NCI-H146 (cell line): ENCODE data around the gene AKAP13.
"Not testable (repeated sequence)": the region's sequence is repeated elsewhere in the genome, so short reads cannot be mapped to it uniquely, and the experiment has no call there.

Experiments
- DNase-seq: peaks from one replicate; lab custom pipeline; 2025; lab: John Stamatoyannopoulos, UW

Gene AKAP13

DNA sequence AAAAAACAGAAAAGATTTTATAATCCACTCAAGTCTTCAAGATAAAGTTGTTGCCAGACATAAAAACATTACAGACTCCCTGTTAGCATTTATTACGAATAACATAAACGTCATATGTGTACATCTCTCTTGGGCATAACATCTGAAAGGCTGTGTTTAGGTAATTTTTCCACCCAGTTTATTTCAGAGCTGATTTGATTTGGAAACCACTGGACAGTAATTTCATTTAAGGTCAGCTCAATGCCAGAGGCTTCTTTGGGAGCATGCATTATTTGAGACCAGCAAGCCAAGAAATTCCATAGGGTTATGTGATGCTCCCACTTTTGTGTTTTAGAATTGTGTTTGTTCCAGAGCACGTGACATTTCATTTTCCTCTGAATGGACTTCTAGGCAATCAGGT is 196.0 kb downstream of the AKAP13 start:
- DNase-seq, result no peak

DNA sequence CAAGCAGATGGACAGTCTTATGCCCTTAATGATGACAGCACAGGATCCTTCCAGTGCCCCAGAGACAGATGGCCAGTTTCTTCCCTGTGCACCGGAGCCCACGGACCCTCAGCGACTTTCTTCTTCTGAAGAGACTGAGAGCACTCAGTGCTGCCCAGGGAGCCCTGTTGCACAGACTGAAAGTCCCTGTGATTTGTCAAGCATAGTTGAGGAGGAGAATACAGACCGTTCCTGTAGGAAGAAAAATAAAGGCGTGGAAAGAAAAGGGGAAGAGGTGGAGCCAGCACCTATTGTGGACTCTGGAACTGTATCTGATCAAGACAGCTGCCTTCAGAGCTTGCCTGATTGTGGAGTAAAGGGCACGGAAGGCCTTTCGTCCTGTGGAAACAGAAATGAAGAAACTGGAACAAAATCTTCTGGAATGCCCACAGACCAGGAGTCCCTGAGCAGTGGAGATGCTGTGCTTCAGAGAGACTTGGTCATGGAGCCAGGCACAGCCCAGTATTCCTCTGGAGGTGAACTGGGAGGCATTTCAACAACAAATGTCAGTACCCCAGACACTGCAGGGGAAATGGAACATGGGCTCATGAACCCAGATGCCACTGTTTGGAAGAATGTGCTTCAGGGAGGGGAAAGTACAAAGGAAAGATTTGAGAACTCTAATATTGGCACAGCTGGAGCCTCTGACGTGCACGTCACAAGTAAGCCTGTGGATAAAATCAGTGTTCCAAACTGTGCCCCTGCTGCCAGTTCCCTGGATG is 198.7 kb downstream of the AKAP13 start:
- no peak for DNase-seq

GRCh38 chr15:85579957-85580694 is 199.7 kb downstream of the AKAP13 start:
- DNase-seq, result no peak

- DNase-seq, result no peak
These were observed 200.5 kb downstream of the AKAP13 start for GRCh38 chr15:85580879-85581278.

DNA sequence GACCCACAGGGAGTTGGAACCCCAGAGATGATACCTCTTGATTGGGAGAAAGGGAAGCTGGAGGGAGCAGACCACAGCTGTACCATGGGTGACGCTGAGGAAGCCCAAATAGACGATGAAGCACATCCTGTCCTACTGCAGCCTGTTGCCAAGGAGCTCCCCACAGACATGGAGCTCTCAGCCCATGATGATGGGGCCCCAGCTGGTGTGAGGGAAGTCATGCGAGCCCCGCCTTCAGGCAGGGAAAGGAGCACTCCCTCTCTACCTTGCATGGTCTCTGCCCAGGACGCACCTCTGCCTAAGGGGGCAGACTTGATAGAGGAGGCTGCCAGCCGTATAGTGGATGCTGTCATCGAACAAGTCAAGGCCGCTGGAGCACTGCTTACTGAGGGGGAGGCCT is 201.1 kb downstream of the AKAP13 start:
- DNase-seq, result no peak

GRCh38 chr15:85582131-85583079 is 202.0 kb downstream of the AKAP13 start:
- DNase-seq, result no peak

DNA sequence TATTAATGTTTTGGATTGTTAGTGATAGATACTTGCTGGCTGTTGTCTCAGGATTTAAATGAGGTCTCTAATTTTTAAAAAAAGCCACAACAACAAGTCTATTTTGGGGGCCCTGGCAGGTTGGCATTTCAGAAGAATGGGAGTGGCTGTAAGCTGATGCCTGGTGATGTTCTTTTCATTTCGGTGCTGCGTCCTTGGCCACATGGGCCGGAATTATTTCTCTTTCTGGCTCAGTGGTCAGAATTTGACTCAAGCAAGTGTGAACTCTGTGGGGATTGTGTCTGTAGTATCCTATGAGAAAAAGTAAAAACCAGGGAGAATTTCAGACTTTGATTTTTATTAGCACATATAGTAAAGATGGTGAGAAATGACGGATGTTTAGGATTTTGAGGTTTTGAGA is 203.0 kb downstream of the AKAP13 start:
- no peak for DNase-seq

- DNase-seq, result no peak
These were observed 203.6 kb downstream of the AKAP13 start for GRCh38 chr15:85583923-85584390.

DNA sequence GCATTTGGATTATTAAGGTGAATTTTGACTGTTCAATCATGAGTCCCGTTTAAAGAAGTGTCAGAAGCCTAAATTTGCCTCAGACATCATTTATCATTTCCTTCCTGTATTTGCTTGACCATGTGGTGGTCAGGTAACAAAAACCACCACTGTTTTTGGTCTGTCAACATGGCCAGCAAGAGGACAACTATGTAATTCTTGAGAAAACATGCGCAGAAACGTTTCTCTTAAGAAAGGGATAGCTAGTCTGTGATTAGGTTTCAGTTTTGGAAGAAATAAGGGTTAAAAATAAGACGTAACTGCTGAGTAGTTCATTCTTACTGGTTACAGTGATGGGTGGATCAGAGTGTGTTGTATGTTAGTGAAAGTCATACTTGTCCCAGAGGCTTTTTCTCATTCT is 204.5 kb downstream of the AKAP13 start:
- no peak for DNase-seq

DNA sequence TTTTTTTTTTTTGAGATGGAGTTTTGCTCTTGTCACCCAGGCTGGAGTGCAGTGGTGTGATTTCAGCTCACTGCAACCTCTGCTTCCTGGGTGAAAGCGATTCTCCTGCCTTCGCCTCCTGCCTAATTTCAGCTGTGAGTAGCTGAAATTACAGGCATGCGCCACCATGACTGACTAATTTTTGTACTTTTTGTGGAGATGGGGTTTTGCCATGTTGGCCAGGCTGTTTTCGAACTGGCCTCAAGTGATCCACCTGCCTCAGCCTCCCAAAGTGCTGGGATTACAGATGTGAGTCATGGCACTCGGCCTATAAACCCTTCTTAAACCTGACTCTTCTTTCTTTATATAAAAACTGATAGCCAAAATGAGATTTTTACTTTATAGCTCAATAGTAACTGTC is 205.8 kb downstream of the AKAP13 start:
- not testable (repeated sequence) for DNase-seq

- DNase-seq, result no peak
These were observed 207.5 kb downstream of the AKAP13 start for GRCh38 chr15:85587707-85588411.

DNA sequence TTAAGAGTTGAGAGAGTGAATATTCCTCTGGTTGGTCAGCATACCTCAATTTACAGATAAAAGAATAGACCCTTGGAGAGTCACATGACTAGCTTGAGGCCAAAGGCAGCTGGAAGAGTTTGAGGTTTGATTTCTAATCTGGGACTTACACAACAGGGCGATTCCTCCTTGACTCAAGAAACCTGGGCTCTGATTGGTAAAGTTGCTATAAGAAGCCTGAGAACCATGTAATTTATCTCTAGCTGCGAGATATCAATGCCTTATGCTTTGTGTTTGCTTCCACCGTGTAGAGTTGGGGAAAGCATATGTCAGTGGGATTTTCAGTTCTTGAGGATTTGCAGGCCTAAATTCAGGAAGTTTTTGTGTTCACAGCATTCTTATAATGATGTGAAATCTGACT is 208.3 kb downstream of the AKAP13 start:
- DNase-seq, result no peak

- DNase-seq, result no peak
These were observed 209.4 kb downstream of the AKAP13 start for GRCh38 chr15:85589851-85590250.

DNA sequence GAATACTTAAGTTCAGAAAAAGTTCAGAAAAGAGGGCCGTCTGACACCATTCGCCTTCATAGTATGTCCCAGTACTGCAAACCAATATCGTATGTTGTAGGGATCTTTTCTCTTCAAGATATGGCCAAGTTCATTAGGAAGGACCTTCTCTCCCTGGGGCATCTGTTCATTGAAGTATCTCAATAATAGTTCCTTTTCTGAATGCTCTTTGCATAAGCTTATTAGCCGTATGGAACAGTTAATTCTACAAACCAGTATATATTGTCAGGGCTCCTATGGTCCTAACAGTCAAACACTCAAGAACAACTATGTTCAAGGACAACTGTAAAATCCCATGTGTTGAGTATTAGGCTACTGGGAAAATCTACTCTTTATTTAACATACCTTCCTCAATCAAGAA is 211.2 kb downstream of the AKAP13 start:
- no peak for DNase-seq

DNA sequence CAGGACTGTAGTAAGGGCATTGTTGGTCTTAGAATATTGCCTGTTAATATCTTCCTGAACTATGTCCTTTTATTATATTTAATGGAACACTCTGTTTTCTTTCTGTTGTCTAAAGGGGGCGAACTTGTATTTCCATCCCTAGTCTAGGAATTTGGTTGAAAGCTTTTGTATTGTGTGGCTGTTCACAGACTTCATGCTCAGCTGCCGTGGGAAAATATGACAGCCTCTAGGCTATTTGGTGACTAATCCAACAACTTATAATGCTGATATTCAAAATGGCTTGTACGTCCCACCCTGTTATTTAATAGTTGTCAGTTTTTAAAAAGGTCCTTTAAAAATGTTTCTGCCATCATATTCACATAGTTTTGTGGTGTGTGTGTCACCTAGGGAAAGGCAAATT is 211.7 kb downstream of the AKAP13 start:
- DNase-seq, result no peak

GRCh38 chr15:85593809-85594445 is 213.5 kb downstream of the AKAP13 start:
- DNase-seq, result no peak

DNA sequence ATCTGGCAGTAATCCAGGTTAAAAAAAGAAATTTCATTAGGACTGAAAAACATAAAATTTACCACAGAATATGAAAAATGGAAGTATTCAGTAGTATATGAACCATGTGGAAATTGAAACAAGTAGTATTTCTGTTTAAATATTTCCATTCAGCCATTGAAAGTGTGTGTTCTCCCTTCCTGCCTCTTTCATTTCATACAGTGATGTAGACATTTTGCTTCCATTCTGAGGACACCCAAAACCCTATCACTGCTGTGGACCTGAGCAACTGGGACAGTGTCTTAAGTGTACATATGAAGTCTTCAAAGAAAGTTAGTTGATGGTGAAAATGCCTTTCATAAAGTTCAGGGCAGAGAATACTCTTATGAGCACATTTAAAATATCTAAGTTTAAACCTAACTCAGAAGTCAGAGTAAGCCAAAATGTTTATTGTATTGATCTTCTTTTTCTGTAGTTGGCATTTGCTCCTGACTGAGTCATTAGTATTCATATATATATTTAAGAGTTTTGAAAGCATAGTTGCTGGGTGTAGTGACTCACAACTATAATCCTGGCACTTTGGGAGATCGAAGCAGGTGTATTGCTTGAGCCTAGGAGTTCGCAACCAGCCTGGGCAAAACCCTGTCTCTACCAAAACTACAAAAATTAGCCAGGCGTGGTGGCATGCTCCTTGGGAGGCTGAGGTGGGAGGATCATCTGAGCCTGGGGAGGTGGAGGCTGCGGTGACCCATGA is 215.6 kb downstream of the AKAP13 start:
- DNase-seq, result no peak

DNA sequence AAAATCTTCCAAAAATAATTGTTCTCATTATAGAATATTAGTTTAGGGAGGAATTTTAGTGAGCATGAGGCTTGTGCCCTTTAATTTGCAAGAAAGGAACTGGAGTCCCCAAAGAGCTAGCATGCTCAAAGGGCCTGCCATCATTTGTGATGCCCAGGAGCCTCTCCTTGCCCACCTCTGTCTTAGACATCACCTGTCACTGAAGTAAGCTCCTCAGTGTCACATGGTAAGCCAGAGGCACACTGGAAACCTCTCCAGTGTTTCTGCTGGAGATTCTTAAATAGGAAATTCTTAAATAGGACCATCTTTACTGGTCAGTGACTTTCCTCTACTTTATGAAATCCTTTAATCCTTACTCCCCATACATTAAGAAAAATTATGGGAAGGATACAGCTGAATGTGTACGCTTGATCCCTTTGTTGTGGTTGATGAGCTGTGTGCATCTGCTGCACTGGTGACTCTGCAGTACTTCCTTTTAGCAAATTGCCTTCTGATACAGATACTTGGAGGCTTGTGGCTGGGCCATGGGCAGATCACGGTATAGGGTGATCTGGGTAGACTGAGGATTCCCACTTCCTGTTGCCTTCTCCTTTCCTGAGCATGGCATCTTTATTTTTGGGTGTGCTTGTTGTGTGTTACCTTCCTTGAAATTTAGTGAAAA is 216.9 kb downstream of the AKAP13 start:
- no peak for DNase-seq

DNA sequence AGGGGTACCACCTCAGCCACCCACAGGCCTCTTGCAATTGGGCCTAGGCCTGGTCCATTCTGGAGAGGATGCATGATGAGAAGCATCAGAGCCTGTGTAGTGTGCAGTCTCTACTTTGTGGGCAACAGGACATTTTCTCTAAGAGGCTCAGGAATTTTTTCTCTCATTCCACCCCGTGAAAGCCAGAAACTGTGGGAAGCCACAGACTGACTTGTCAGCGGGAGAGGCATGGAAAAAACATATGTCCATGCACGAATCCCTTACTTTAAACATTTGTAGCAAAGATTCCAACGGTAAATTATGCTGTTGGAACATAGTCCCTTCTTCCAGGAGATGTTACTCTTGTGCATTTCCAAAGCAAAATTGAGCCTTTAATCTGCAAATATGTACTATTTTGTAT is 217.8 kb downstream of the AKAP13 start:
- no peak for DNase-seq
